Small intestine (tissue), 7 donors: ENCODE data around the gene MARK3. TPM values are rescaled to one million over a fixed set of nuclear protein-coding genes. Genes with fewer than 3 reads are reported as not detected.

Source experiments
- DNase-seq, 2 donors: peaks; one replicate each; pipeline versions ENCODE4 v3.0.0 to v3.0.0-alpha.2; 2013
- FAIRE-seq: peaks from 2 replicates; lab custom pipeline; 2012; peaks lifted over from hg19 to GRCh38; lab: Jason Lieb, UNC
- H3K27ac ChIP-seq, 3 donors: one replicate each; pipeline ENCODE4 v1.5.1; 2013; ENCODE audit warnings: low read length in 2 of 3, mild to moderate bottlenecking in 2 of 3, control low read depth in 1 of 3, inconsistent platforms in 1 of 3, low read depth in 1 of 3, moderate library complexity in 1 of 3
- H3K27me3 ChIP-seq, 3 donors: one replicate each; pipeline ENCODE4 v1.6.1; 2013; ENCODE audit warnings: low read length in 3 of 3, inconsistent platforms in 1 of 3; ENCODE audit not compliant: control insufficient read depth in 3 of 3, insufficient read depth in 3 of 3
- H3K36me3 ChIP-seq, 3 donors: one replicate each; pipeline ENCODE4 v1.6.1; 2013; ENCODE audit warnings: low read length in 3 of 3, inconsistent platforms in 1 of 3, low read depth in 1 of 3, mild to moderate bottlenecking in 1 of 3, moderate library complexity in 1 of 3; ENCODE audit not compliant: control insufficient read depth in 3 of 3, insufficient read depth in 2 of 3
- H3K4me1 ChIP-seq, 3 donors: one replicate each; pipeline ENCODE4 v1.6.1; 2013; ENCODE audit warnings: low read length in 2 of 3, inconsistent platforms in 1 of 3, low read depth in 1 of 3, mild to moderate bottlenecking in 1 of 3, moderate library complexity in 1 of 3; ENCODE audit not compliant: control insufficient read depth in 3 of 3, insufficient read depth in 2 of 3
- H3K4me3 ChIP-seq, 3 donors: one replicate each; pipeline ENCODE4 v1.5.1; 2013; ENCODE audit warnings: low read length in 3 of 3, control low read depth in 1 of 3, inconsistent platforms in 1 of 3, low read depth in 1 of 3, mild to moderate bottlenecking in 1 of 3, moderate library complexity in 1 of 3
- H3K9me3 ChIP-seq, 2 donors: one replicate each; pipeline ENCODE4 v1.6.1; 2013; ENCODE audit warnings: low read depth in 1 of 2, low read length in 1 of 2; ENCODE audit not compliant: control insufficient read depth in 2 of 2, insufficient read depth in 1 of 2
- WGBS, 3 donors: extraction: QIAGEN DNeasy Blood & Tissue Kit; methylation state at CpG; one replicate each; pipeline ENCODE4 v1.1.7; 2013; 5-methylcytosine and 5-hydroxymethylcytosine counted together
- polyA plus RNA-seq, 4 donors: library from polyadenylated mRNA; stranded (reverse) in 3 of 4; unstranded in 1 of 4; fragments of 200-250 nt in 3 of 4; fragments of 120-200 nt in 1 of 4; gene quantifications; one replicate each; pipeline versions ENCODE4 v1.2.1 to v1.2.3, GENCODE V29; 2013
- donor health status: healthy with polysubstance abuse.
- donor health status: control.
- donor health status: control.
- donor health status: Bipolar disorder and iron deficiency.
- donor health status: healthy.

MARK3 gene
- polyA plus RNA-seq, 4 donors: 37.7 to 67.8 (median 60.6) TPM

- Histone ChIP-seq H3K4me1 (peaks cover 0 to 91% (median 0%) of the 10 kb centered on the region in 3 donors), H3K9me3 (no peaks in the 10 kb centered on the region), H3K36me3 (peaks cover 0 to 47% (median 0%) of the 10 kb centered on the region in 3 donors), H3K27me3 (no peaks in the 10 kb centered on the region), H3K27ac (peak within 1 kb of the TSS; percentile 55 to 93 (median 85)), H3K4me3 (peak within 1 kb of the TSS; percentile 70 to 82 (median 79))
- DNase-seq (peak; percentile 92 to 93), FAIRE-seq (no peak)
- 1 to 2% (median 1%) methylated on average over 52 to 69 of the region's 70 CpGs for WGBS, 3 donors
These were observed 143.6 kb downstream of the MARK3 start, which contains the start of gene TRMT61A for GRCh38 chr14:103528587-103529382. TSS of gene TRMT61A (plus strand) at chr14:103529196. CDS start at chr14:103529979, 783 bp downstream.

- H3K36me3 ChIP-seq: peaks cover 0 to 56% (median 0%) of the 10 kb centered on the region in 3 donors
- 41 to 50% (median 49%) methylated on average over 38 to 42 of the region's 42 CpGs for WGBS, 3 donors
- peak overlapping the region in 2 of 3 donors; percentile 39 to 76 for H3K27ac ChIP-seq
- FAIRE-seq (no peak), DNase-seq (no peak)
- no peaks in the 10 kb centered on the region for H3K9me3 ChIP-seq
- H3K4me3 ChIP-seq: peak overlapping the region; percentile 70 to 82 (median 79)
- H3K4me1 ChIP-seq: peaks cover 0 to 85% (median 0%) of the 10 kb centered on the region in 3 donors
- H3K27me3 ChIP-seq: no peaks in the 10 kb centered on the region
These were observed 144.5 kb downstream of the MARK3 start for GRCh38 chr14:103529383-103530365.

GRCh38 chr14:103530390-103530789 lies 145.2 kb downstream of the MARK3 start:
- peaks cover 0 to 78% (median 0%) of the 10 kb centered on the region in 3 donors for H3K4me1 ChIP-seq
- FAIRE-seq (no peak), DNase-seq (no peak)
- no peak overlapping the region for H3K27ac ChIP-seq
- H3K36me3 ChIP-seq: peaks cover 0 to 63% (median 0%) of the 10 kb centered on the region in 3 donors
- WGBS, 3 donors: 57 to 72% (median 69%) methylated on average over 3 to 7 of the region's 7 CpGs
- no peak overlapping the region for H3K4me3 ChIP-seq
- no peaks in the 10 kb centered on the region for H3K9me3 ChIP-seq
- no peaks in the 10 kb centered on the region for H3K27me3 ChIP-seq

GRCh38 chr14:103530831-103531230 lies 145.6 kb downstream of the MARK3 start:
- peaks cover 0 to 73% (median 0%) of the 10 kb centered on the region in 3 donors for H3K4me1 ChIP-seq
- H3K4me3 ChIP-seq: no peak overlapping the region
- no peaks in the 10 kb centered on the region for H3K27me3 ChIP-seq
- DNase-seq: no peak
- H3K27ac ChIP-seq: no peak overlapping the region
- peaks cover 0 to 67% (median 0%) of the 10 kb centered on the region in 3 donors for H3K36me3 ChIP-seq
- WGBS, 3 donors: 90 to 93% (median 91%) methylated on average over 11 of the region's 11 CpGs
- no peaks in the 10 kb centered on the region for H3K9me3 ChIP-seq
- FAIRE-seq: no peak

- Histone ChIP-seq H3K9me3 (no peaks in the 10 kb centered on the region), H3K4me1 (peaks cover 0 to 65% (median 0%) of the 10 kb centered on the region in 3 donors), H3K4me3 (no peak overlapping the region), H3K27me3 (no peaks in the 10 kb centered on the region), H3K36me3 (peaks cover 0 to 68% (median 0%) of the 10 kb centered on the region in 3 donors), H3K27ac (no peak overlapping the region)
- DNase-seq (no peak), FAIRE-seq (no peak)
- 91 to 96% (median 91%) methylated on average over 14 to 15 of the region's 15 CpGs for WGBS, 3 donors
These were observed 146.4 kb downstream of the MARK3 start for GRCh38 chr14:103531421-103532215.

GRCh38 chr14:103532216-103533136 lies 147.3 kb downstream of the MARK3 start:
- DNase-seq (no peak), FAIRE-seq (no peak)
- no peaks in the 10 kb centered on the region for H3K27me3 ChIP-seq
- 71 to 80% (median 79%) methylated on average over 31 to 32 of the region's 32 CpGs for WGBS, 3 donors
- H3K36me3 ChIP-seq: peaks cover 0 to 74% (median 0%) of the 10 kb centered on the region in 3 donors
- no peaks in the 10 kb centered on the region for H3K9me3 ChIP-seq
- H3K27ac ChIP-seq: peak overlapping the region in 1 of 3 donors; percentile 62
- no peak overlapping the region for H3K4me3 ChIP-seq
- H3K4me1 ChIP-seq: peaks cover 0 to 58% (median 0%) of the 10 kb centered on the region in 3 donors
